Stimulated activated CD4-positive, alpha-beta T cell treated with anti-CD3 and anti-CD28 coated beads, Interleukin-1b, Interleukin-23, amount 100 ng/mL, for 4 hours (primary cell): ENCODE results near the gene CLASRP.
A peak's percentile ranks its signal among the peaks of the same experiment; 100 is the strongest.

Experiments used
- DNase-seq, 2 donors: peaks; one replicate each; pipeline ENCODE4 v3.0.0-alpha.2; 2020; ENCODE audit warnings: low read depth in 2 of 2

Gene CLASRP

DNA sequence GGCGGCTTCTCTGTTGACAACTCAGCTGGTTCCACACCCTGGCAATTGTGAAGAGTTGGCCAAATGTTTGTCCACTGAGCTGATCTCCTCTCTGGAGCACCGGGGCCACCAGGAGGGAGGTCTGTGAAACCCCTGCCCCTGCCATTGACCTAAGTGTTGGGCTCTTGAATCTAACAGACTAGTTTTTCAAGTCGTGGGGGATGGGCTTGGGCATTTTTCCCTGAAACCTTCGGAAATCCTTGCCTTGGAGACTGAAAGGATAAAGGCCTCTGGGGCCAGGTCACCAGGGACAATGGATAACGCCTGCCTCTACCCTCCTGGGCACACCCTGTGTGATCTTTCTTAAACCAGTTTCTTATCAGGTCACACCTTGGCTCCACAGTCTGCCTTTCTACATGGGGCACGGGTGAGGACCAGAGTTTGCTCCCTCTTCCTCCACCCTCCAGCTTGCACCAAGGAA lies 41.1 kb downstream of the CLASRP start:
- no peak for DNase-seq

DNA sequence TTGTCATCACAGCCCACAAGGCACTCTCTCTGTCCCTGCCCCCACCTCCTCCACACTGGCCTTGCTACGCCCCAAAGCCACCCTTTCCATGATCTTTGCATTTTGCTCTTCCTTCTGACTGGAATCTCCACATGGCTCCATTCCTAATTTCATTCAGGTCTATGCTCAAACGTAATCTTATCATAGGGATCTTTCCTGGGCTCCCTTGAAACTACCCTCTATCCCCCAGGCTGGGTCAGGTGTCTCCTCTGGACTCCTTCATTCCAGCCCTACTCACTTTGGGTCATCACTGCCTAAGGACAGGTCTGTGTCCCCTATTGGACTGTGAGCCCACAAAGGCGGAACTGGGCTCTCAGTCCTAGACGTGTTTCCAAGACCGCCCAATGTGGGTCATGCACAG lies 43.3 kb downstream of the CLASRP start:
- DNase-seq: no peak

DNA sequence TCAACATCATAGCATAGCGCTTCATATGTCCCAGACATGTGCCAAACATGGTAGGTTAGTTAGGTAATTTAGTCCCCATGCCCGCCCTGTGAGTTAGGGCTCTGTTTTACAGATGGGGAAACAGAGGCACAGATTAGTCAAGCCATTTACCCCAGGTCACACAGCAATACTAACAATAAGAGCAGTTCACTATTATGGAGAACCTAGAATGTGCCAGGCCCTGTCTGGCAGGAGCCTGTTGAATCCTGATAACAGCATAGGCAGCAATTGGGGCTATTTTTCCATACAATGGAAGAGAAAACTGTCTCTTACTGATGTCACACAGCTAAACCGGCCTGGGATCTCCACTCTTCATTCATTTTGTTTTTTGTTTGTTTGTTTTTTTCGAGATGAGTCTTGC lies 47.6 kb downstream of the CLASRP start:
- no peak for DNase-seq

DNA sequence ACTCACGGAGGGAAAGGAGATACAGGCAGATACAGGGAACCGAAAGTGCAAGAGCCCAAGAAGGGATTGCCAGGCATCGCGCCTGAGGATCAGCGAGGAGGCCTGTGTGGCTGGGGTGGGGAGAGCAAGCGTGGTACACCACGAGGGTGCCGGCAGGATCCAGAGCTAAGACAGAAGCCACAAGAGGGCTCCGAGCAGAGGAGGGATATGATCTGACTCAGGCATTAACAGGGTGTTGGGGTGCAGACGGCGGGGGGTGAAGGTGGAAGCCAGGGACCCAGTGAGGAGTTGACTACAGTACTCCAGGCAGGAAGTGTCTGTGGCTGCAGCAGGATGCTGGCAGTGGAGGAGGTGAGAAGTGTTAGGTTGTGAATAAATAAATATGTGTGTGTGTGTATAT lies 48.7 kb downstream of the CLASRP start:
- no peak for DNase-seq

DNA sequence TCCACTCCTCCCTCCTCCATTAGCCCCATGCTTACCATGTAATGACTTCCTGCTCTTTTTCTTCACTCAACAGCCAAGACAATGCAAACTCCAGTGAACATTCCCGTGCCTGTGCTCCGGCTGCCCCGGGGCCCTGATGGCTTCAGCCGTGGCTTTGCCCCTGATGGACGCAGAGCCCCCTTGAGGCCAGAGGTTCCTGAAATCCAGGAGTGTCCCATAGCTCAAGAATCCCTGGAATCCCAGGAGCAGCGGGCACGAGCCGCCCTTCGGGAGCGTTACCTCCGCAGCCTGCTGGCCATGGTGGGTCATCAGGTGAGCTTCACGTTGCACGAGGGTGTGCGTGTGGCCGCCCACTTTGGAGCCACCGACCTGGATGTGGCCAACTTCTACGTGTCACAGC lies 51.2 kb downstream of the CLASRP start:
- no peak for DNase-seq

DNA sequence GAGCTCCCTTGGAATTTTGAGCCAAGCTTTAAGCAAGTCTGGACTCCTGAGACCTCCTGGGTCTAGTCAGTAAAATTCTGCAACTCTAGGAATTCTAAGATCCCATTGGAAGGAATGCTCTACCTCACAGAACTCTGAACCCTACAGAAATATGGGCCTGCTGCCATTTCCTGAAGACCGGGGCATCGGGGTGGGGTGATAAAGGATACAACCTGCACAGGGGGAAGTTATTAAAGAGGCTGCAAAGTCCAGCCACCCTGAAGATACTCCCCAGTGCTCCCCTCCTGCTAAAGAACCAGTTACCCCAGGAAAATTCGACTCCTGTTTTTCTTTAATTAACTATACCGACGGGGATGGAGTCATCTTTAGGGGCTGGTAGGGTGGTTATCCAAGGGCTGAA lies 51.8 kb downstream of the CLASRP start:
- no peak for DNase-seq

DNA sequence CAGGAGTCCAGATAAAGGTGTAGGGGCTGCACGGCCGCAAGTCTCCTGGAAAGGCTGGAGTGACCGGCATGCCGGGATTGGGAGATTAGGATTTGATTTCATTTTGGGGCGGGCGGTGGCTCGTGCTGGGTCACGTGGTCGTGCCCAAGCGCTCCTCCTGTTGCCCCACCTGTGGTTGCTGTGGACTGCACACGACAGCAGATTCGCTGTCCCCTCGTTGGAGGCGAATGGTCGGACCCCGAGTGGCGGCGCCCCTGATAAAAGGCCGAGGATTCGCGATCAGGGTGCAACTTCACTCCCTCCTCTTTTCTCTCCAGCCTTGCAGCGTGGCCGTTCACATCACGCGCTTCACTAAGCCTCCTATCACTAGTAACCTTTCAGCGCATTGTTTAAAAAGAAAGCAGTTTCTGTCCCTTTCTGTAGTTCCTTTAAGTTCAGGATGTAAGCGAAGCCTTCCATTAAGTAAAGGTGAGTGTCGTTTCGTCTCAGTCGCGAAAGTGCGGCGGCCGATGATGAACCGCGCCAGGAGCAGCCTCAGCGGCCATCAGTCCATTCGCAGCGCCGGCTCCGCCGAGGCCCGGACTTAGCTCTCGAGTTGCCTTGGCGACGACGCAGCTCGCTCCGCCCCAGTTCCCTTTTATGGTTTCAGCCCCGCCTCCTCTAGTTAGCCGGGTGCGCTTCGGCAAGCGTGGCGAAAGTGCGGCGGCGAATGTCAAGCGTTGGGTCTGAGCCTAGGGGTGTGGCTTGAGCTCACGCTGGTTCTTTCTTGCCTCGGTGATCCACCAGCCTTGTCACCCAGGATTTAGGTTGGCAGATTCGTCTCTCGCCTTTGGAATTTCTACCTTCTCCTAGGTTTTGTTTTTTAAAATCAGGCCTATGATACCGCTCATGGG lies 52.4 kb downstream of the CLASRP start:
- peak; percentile 96 to 97 for DNase-seq

DNA sequence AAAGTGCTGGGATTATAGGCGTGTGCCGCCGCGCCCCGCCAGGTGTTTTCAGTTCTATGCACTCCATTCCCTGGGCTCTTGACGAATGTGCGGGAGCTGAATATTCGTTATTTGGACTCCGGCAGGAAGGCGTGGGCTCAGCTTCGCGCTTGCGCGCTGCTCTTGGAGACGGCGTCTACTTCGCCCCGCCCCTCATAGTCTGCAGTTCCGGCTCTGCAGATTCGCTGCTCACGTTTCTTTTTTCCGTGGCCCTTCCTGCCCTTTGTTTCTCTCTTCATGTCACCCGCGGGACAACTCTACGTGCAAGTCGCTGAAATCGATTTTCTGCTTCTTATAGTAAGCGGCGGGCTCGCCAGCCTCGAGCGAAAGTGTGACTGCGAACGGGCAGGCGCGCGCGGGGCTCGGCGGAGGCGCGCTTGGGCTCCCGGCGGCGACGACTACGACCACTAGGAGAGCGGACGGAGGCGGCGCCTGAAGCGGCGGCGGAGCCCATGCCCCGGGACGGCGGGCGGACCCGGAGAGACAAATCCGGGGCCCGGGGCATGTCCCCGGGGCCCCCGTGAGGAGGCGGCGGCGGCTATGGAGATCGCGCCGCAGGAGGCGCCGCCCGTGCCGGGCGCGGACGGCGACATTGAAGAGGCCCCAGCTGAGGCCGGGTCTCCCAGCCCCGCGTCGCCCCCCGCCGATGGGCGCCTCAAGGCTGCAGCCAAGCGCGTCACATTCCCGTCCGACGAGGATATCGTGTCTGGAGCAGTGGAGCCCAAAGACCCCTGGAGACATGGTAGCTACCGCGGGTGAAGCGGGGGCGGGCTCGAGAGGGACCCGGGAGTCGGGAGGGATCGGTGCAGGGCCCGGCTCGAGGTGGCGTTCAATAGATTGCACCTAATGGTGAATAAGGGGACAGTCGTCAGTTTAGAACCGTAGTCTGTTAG lies 54.2 kb downstream of the CLASRP start, which contains the start of gene PPP1R37:
TSS of gene PPP1R37 (plus strand) at position 433 of the 932 bp plus-strand sequence. CDS start at position 580, 147 bp downstream.
- DNase-seq: peak; percentile 85 to 90

DNA sequence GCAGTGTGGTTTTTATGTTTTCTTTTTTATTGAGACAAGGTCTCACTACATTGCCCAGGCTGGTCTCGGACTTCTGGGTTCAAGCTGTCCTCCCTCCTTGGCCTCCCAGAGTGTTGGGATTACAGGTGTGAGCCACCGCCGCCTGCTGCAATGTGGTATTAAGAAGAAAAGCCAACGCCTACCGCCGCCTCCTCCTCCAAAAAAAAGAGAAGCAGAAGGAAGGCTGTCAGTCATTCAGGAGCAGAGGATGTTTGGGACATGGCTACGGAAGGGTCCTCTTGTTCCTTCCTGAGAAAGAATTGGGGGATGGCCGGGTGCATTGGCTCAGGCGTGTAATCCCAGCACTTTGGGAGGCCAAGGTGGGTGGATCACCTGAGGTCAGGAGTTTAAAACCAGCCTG lies 55.3 kb downstream of the CLASRP start:
- no peak for DNase-seq

DNA sequence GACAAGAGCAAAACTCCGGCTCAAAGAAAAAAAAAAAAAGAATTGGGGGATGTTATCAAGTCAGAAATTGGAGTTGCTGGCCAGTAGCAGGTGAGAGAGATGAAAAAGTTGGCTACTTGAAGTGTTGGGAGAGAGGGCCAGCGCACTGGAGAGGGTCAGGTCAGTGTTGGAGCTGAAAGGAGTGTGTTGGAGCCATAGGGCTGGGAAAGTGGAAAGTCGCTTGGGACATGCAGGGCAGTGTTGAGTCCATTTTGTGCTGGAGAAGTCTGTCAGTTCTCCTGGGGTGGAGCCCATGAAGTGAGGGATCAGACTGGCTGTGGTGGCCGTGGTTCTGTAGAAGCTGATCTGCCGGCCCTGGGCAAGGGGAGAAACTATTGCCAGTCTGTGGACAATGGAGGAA lies 55.9 kb downstream of the CLASRP start:
- no peak for DNase-seq

DNA sequence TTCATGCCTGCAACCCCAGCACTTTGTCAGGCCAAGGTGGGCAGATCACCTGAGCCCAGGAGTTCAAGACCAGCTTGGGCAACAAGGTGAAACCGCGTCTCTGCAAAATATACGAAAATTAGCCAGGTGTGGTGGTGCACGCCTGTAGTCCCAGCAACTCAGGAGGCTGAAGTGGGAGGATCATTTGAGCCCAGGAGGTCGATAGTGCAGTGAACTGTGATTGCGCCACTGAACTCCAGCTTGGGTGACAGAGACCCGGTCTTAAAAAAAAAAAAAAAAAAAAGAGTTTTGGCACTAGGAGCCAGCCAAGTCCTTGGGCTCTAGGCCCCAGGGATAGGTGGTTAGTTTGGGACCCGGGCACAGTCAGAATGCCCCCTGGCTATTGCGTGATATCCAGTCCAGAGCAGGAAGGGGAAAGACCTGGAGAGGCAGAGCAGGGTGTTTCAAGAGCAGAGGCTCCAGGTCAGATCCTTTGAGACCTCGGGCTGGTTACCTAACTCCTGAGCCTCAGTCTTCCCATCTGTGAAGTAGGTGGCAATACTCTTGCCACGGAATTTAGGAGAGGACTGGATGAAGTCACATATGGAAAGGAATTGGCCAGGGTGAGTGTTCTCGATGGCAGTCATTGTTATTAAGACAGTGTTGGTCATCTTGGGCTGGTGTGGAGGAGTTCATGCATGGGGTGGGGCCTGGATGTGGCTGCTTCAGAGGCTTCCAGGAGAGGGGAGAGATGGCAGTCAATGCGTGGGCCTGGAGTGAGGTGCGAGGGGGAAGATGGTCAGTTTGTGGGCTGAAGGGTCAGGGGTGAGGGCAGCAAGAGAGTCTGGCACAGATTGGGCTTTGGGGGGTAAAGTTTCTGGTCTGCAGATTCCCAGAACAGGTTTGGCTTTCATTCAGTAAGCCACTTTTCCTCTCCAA lies 56.9 kb downstream of the CLASRP start:
- no peak for DNase-seq

DNA sequence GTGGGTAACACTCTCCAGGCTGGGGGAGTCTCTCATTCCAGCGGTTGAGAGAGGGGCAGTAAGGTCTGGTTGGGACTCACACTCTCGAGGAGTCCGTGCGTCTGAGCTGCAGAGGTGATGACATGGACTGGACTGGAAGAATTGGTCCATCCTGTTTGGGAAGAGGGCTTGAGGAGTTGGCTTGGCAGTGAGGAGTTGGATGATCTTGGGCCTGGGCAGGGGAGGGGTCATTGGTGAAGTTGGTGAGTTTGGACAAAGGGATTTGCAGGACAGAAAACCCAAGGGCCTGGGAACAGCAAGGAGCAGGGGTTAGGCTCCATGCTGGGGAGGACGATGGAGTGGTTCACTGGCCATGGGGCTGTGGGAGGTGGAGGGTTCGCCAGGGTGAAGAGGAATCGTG lies 57.9 kb downstream of the CLASRP start:
- no peak for DNase-seq

DNA sequence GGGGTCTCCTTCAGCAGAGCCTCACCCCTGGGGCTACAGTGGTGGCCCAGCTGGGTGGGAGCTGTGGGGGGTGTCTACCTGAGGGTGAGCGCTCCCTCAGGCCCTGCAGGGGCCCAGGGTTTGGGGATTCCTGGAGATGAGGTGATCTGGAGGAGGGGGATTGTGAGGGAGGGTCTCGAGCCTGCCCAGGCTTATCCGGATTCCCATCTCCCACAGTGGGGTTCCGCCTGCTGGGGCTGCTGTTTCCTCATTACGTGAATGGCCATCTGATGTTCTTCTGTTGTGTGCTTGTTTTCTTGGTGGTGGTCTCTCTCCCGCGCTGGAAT lies 58.6 kb downstream of the CLASRP start:
- no peak for DNase-seq

DNA sequence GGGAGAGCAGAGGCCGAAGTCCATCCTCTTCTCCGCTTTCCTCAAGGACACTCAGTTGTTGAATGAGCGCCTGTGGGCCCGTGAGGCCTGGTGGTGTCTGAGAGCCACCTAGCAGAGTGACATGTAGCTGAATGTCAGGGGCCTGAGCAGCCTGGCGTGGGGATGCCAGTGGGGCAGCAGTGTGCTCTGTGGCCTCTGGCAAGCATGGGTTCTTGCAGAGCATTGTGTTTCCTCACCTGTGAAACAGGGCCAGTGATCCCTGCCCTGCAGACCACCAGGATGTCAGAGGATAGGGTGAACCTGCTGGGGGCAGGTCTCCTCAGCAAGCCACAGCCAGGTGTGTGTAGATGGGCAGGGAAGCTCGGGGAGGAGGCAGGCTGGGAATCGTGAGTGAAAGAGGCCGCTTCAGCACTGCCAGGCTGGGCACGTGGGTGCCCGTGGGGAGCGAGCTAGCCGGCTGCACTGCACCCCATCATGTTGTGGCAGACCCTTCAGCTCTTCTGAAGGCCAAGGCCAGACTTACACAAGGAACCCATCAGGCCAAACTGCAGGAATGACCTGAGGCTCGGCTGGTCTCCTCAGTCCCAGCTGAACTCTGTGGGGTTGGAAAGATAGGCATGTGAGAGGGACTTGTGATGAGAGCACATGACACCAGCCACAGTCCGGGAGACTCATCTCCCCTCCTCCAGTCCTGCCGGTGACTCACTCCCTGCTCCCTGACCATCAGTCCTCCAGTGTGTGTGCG lies 59.1 kb downstream of the CLASRP start:
- no peak for DNase-seq

DNA sequence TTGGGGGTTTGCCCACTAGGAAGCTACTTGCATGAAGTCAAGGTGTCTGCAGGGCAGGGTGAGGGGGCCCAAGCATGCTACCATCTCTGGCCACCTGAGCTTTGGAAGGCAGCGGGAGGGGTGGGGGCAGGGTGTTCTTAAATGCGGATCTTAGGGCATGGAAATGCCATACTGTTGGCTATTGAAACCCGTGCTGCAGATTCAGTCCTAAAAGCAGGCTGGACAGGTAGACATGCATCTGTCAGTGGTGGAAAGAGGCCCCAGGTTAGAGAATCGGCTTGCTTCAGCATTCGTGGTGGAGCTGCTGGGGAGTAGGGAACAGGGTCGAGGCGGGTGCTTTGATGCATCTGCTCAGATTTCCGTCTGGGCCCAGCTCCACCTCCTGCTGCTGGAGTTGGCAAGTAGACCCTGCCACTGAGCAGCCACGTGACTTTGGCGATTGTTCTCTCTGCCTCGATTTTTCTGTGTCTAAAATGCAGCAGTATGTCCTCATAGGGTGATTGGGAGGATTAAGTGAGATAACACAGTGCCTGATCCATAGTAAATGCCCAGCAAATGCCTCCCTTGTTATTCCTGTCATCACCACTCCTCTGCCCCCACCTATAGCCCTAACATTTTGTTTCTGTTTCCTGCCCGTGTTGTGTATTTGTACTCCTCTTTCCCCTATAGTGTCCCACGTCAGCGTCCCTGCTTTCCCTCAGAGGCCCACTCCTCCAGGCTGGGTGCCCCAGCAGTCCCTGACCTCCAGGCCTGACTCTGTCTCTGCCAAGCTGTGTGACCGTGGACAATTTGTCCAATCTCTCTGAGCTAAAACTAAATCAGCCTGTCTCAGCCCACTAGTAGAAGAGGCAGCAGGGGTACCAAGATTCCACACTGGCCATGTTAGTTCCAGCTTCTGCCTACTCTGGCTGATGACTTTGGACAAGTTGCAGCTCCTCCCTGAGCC lies 59.9 kb downstream of the CLASRP start:
- DNase-seq: no peak

DNA sequence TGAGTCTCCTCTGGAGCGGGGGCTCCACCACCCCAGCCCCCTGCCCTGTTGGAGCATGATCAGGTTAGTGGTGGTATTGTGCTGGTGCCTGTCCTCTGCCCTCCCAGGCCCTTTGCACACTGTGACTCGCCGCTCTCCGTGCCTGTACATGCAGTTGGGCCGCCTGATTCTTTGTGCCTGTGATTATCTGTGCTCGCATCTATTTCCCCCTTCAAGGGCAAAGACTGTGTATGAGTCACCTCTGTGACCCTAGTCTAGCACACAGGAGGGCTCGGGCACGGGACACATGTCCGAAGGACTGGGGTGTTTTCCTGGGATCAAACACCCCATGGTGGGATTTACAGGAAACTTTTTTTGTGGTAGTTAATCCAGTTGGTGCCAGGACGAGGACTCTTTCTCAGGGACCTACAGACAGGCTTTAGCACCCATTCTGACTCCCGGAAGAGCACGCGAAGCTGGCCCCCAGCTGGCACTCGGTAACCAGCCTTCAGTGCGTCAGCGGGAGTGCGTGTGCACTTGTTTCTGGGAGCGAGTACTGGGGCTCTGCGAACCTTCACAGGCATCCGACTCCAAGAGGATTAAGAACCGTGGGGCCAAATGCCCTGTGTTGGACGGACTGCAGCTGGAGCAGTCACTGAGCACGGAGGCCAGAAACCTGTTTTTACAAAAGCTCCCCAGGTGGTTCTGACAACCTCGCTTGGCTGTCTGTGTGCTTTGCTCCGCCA lies 60.8 kb downstream of the CLASRP start:
- DNase-seq: no peak

DNA sequence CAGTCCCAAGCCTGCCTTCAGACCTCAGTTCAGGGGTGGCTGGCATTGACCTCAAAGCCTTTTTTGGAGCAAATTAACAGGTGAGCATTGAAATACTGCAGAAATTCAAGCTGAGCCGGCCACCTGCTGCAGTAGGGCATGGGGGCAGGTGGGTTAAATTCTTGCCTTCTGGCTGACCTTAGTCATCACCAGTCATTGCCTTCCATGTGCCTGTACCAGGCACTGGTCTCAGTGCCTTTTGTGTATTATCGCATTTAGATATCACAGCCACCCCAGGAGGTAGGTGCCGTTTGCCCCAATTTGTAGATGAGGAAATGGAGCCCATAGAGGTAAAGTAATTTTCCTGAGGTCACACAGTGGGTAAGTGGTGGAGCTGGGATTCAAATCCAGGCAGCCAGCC lies 61.4 kb downstream of the CLASRP start:
- DNase-seq: no peak

DNA sequence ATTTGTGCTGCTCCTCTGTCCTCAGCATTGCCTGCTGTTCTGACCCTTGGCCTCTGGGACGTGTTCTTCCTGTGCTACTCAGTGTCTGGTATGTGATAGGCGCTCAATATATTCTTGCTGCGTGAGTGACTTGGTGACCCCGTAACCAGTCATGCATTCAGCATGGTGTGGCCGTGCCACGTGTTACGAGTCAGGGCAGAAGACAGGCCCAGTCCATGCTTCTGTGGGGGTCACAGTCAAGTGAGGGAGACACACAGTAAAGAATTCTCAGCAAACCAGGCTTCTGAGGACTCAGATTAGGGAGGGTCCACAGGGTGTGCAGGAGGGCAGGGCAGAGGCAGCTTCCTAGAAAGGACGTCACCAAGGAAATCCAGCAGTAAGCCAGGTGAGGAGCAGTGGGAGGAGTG lies 62.0 kb downstream of the CLASRP start:
- DNase-seq: no peak

DNA sequence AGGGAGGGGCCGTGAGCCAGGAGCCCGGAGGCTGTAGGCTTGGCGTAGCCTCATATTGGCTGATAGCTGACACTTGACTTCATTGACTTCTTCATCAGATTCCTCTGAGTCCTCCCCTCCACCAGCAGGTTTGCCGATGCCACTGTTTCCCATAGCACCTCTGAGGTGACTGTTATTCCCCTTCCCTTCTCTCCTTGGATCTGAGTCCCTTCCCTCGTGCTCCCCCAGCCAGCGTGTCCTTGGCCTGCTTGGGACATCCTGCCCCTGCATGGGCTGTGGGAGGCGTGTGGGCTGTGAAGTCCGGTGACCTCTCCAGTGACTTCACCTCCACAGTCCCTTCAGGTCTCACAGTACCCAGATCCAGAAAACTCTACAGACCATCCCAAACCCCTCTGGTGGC lies 63.0 kb downstream of the CLASRP start:
- DNase-seq: no peak
